ENCODE measurements around the gene TCERG1L.

The TCERG1L gene

DNA sequence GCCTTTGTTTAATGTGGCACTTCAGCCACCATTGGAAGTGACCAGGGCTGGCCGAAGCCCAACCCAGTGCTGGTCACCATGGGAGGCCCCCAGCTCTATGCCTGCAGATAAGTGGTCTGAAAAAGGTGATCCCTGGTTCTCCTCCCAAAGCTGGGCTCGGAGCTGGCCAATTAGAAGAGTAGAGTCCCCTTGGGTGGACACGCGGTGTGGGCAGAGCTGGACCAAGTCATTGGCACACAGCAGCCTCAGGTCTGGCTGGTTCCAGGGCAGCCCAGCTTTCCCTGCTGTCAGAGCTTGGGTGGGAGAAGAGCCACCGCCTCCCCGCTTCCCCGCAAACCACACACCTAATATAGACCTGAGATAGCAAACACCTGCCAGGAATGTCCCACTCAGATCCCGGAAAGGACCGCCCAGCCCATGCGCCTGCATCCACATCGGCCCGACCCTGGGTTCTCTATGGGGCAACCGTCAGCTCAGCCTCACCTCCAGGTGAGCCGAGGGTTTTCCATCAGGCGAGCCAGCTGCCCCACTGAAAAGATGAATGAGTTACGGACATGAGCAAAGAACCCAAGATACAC is 84.3 kb downstream of the TCERG1L start:
- DNase-seq (ENCODE audit: low read depth), result no peak

DNA sequence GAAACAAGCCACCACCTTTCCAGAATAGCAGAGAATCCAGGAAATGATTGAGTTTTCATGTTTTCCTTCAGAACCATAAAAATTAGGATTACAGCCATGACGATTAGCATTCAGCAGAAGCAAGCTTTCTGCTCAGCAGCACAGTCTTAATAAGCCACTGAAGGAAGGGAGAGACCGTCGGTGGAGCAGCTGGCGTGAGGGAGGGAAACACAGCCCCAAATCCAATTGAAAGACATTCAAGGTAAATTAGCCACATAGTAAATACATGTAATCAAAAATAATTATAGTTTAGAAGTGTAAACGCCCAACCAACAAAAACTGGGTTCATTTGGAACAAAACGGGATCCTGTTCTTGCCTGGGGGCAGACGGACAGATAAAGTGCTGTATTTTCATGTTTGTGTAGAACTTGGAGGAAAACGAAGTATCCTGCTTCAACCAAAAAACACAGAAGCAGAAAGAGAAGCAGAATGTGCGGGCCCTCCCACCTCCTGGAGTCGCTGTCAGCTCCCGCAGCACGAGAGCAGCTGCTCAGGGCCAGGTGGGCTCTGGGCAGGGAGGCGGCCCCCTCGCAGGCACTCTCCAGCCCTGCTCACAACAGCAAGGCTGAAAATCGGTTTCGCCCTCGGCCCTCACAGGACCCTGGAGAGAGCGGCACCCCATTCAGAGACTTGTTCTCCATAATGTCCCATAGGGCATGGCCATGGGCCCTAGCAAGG is 84.9 kb downstream of the TCERG1L start:
- DNase-seq (ENCODE audit: low read depth), result no peak

DNA sequence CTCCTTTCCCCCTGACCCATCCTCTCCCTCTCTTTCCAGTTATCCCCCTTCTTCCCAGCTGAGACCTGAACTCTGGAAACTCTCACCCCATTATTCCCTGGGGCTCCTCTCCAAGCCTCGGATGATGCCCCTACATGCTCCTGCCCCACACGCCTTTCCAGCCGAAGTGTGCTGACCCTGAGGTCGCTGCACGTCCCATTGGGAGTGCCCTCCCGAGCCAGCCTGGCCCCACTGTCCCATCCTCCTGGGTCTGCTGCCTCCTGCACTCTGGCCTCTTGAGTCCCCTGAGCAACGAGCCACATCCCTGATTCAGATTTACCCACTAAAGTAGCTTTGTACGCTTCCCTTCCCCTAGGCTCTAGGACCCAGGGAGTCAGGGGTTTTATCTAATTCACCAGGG is 87.4 kb downstream of the TCERG1L start:
- DNase-seq (ENCODE audit: low read depth), result no peak

DNA sequence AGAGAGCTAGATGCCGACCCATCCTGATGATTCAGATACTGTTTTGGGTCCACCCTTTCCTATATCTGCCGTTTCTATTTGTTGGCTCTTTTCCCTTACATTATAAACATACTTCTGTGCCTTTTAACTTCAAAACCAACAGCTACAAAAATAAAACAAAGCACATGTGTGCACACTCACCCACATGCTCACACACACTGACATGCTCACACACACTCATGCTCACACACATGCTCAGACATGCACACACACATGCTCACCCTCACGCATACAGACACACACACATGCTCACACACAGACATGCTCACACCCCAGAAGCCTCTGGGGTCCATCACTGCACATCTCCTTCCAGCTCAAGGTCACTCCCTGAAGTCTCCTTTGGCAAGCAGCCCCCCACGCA is 88.1 kb downstream of the TCERG1L start:
- DNase-seq (ENCODE audit: low read depth), result no peak

DNA sequence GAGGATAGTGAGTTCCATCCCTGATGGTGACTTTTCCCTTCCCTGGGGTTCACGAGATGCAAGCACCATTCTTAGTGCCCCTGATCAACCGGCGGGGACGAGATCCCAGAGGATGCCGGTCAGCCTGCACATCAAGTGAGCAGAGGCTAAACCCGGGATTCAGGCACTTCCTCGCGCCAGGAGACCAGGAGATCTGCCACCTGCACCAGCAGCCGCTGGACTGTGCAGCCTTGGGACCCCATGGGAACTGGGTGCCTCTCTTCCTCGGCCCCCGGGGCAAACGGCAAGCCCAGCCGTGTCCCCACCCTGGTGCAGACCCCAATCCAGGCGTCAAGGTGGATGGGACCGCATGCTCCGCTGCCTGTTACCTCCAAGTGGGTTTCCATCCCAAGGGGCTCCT is 88.5 kb downstream of the TCERG1L start:
- DNase-seq (ENCODE audit: low read depth), result no peak

DNA sequence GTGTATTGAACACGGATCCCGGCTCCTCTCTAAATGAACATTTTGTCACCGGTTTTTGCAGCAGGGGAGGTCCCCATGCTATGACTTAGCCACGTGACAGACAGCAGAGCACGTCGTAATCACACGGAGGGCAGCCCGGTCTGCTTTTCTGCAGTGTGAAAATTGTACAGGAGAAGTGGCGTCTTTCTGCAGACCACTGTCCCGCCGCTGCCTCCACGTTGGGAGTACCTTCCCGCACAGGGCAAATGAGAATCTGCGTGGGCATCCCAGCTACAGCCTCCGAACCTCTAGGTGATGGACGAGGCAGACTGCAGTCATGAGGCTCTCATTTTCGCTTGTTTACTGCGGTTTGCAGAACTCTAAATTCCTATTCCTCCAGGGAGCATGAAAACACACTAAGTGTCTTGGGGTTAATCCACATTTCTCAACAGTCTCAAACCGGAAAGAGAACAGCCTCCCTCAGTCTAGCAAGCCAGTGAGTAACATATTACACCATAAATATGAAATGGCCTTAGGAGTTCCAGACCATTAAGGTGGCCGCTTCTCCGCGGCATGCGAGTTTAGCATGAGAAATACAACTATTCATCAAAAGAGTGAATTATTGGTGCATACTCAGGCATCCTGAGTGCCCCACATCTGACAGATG is 89.8 kb downstream of the TCERG1L start:
- DNase-seq (ENCODE audit: low read depth), result no peak

DNA sequence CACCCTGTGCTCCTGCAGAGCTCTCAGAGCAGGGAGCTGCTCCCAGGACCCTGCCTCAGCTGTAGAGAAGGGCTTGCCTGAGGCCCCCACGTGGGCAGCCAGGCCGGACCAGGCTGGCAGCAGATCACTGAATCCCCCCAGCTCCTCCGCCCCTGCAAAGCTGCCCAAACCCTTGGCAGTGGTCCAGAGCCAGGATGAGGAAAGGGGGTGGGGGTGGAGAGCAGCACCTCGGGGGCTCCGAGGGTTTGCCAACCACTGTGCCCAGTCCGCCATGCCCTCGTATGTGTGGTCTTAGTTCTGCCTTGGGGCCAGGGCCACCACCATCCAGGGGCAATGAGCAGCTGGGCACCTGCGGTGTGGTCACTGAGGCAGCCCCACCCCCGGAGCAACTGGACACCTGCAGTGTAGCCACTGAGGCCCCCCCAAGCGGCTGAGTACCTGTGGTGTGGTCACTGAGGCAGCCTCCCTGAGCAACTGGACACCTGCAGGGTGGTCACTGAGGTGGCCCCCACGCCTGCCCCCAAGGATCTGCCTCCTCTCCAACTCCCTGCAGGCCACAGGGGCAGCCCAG is 90.8 kb downstream of the TCERG1L start:
- DNase-seq (ENCODE audit: low read depth), result no peak

DNA sequence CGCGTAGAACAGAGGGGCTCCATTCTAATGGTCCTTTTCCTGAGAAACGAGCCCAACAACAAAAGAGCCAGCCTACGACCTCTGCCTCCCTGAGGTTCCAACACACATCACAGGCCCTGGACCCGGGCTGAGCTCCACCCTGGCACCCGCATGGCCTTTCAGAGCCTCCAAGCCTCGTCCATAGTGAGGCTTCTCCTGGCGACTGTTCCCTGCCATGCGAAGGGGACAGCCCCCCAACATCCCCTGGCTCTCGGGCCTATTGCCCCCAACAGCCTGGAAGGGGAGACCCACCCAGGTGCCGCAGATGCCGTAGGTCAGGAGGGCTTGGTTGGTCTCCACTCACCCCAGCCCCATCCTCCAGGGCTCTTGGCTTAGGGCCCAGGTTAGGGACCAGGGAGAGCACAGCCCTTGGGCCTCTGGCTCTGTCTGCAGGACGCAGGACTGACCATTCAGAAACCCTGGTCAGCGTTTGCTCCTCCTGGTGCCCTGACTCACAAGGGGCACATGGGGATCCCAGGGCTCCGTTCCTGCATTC is 91.5 kb downstream of the TCERG1L start:
- no peak for DNase-seq (ENCODE audit: low read depth)

DNA sequence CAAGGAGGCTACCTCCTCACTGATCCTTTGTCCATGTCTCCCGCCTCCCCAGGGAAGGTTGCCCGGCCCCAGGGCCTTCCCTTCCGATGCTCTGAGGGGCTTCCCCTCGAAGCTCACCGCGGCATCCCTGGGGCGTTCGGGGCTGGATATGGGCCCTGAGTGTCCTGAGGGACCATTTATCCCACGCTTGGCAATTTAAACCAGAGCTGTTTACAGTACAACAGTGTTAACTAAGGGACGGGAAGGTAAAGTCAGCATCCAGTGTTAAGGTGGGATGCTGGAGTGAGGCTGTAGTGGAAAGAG is 92.0 kb downstream of the TCERG1L start:
- DNase-seq (ENCODE audit: low read depth), result no peak

DNA sequence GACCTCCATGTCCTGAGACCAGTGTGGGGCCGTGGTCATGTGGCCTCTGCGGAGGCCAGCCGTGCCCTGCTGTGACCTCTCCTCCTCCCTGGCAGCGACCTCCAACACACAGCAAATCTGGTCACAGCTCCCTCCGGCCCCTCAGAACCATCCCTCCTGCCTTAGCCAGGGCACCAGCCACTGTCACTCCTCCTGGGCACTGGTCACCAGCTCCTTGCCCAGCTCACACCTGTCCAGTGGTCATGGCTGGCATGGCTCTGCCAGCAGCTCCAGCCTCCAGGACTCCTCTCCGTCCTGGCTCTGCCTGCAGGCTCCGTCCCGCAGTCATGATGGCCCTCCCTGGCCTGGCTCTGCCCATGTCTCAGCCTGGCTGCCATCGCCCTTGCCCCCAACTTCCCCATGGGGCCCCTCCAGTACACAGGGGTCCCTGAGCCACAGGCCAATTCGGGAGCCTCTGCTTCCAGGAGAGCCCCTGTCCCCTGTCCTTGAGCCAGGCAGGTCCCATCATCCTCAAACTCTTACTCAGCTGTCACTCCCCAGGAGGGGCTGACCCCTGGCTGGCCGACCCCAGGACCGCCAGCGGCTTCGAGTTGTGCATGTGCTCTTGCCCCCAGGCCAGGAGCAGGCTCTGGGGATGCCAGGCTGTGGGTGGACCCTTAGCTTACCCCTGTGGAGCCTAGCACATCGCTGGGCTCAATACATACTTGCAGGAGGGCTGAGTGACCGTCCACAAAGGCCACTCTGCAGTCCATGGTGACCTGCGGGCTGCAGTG is 92.5 kb downstream of the TCERG1L start:
- DNase-seq (ENCODE audit: low read depth), result no peak

DNA sequence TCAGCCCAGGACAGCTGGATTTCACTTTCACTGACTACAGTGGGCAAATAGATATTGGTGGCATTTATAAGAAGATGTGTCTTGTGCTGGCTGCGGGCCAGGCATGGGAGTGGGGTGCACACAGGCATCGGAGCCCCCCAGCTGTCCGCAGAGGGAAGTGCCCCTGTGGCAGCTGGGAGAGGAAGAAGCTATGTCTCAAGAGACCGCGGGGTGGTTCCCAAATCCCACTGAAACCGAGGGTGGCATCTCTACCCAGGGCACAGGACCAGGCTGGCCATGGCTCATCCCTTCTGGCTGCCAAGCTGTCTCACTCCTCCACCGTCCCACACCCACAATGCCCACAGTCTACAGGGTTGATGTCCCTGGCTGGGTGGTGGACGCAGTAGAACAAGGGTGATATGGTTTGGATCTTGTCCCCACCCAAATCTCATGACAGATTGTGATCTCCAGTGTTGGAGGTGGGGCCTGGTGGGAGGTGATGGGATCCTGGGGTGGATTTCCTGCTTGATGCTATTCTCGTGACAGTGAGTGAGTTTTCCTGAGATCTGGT is 94.8 kb downstream of the TCERG1L start:
- no peak for DNase-seq (ENCODE audit: low read depth)

DNA sequence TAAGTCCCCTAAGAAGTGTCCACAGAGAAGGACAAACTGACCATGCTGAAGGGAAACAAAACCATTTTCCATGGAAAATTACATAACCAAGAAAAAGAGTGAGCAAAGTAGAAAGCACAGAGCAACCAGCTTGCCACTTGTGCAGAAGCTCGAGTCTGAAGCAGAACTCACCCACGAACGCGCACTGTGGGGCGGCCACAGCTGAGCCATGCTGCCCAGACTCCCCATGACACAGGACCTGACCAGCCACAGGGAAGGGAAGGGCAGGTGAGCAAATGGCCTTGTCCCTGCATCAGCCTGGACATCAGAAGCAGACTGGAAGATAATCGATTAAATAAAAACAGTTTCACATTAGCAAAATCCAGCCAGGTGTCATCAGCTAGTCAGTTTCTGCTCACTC is 95.7 kb downstream of the TCERG1L start:
- DNase-seq (ENCODE audit: low read depth), result no peak

DNA sequence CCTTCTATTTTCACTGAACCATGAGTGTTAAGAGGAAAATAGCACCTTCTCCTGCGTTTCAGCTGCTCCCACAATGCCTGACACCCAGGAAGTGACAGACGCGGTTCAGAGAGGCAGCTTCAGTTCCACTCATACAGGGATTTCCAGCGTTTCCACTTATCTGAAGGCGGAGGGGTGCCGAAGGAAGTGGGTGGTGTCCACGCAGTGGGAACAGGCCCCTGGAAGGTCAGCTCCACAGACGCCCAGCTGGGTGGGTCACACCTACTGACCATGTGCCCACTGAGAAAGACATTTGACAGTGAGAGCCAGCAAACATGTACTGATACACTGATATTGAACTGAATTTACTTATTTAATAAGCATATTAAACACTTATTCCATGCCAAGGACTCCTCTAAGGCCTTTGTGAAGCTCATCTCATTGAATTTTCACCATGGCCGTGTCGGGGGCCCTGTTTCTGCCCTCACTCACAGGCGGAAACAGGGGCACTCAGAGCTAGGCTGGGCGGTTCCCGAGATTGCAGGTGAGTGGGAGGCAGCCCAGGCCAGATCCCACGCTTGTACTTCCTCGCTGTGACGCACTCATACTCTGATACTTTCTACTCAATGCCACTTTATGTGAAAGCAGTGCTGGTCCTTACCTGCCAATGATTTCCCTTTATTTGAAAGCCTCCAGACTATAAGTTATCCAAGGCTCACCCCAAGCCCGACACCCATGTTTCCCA is 96.8 kb downstream of the TCERG1L start:
- DNase-seq (ENCODE audit: low read depth), result no peak

DNA sequence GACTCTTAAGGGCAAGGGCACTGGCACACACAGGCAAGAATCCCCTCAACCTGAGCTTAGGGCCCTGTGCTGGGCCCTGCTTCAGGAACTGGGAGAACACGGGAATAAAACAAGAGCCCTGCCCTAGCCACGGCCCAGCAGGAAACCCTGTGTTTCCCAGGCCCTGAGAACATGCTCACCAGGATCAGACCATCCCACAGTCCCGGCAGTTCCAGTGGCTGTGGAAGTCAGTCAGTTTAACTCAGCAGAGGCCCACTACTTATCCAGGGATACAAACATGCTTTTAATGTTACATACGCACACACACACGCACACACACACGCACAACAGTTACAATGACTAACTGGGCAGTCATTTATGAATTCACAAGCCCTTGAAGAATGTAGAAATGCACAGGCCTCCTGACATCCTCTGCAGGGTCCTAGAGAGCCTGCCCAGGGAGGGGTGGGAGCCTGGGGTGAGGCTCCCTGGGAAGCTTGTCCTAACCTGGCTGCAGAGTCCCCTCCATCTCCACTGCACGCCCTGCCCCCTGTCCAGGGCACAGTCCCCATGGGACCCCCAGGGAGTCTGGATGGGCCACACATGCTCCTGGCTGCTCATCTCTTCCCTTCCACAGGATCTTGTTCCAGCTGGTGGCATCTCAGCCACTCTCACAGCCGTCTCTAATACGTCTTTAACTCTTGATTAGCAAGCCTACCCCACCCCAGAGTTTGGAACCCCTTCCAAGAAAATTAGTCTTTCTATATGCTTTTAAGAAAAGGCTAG is 97.6 kb downstream of the TCERG1L start:
- no peak for DNase-seq (ENCODE audit: low read depth)

DNA sequence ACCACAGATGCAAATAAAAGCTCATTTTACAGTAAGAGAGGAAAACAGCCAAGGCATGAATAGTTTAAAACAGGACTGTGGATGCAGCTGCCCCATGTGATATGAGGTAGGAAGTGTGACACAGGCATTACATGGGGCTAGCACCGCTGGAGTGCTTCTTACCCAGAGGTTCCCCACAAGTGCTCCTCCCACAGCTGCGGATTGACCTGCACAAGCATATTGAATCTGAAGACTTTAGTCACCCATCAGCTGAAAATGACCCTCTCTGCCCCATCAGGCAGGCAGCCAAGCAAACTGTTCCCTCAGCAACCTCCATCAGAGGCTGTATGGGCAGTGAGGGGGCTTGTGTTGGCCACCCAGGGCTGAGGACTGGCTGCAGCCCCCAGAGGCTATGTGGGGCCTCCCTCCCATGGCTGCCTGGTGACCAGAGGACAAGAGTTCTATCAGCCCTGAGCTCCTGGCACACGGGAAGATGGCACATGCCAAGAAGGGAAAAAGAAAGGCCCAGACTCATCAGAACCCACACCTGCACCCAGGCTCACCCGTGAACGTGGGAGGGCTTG is 98.7 kb downstream of the TCERG1L start:
- DNase-seq (ENCODE audit: low read depth), result no peak

DNA sequence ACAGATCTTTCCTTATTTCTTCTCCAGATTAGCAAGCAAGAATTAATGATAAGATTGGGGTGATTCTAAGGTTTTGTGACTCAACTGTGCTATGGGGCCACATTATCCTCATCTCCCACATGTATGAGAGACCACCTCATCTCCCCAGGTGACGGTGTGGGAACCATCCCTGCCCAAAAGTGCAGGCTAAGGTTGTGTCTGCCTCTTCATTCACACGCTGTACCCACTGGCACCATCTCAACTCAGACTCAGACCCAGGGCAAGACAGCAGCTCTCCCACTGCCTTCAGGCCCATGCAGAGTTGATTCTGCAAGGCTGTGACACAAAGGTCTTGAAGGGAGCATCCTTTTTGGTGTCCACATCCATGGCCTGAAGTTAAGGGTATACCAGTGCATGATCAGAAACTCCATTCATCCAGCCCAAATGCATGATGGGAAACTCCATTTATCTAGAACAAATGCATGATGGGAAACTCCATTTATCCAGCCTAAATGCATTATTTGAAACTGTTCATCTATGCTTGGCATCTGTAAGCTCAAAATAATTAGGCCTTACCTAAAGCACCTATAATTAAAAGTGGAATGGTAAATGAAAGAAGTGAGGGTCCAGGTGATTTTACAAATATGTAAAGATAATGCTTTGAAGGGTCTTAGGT is 99.4 kb downstream of the TCERG1L start:
- no peak for DNase-seq (ENCODE audit: low read depth)

DNA sequence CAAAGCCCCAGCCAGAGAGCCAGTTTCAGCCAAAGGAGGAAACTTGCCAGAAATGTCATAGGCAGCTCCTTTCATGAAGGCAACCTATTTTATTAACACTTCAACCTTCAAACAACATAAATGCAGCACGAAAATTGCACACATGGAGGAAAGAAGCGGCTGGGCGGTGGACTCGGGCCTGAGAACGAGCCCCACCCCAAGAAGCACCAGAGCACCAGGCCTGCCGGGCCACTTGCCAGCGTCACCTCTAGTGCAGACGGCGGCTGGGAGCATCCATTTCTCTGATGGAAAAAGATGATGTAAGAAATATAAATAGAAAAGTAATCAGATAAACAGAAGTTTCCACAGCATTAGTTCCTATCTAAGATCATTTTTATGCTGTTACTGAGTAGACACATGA is 100.0 kb downstream of the TCERG1L start:
- no peak for DNase-seq (ENCODE audit: low read depth)

DNA sequence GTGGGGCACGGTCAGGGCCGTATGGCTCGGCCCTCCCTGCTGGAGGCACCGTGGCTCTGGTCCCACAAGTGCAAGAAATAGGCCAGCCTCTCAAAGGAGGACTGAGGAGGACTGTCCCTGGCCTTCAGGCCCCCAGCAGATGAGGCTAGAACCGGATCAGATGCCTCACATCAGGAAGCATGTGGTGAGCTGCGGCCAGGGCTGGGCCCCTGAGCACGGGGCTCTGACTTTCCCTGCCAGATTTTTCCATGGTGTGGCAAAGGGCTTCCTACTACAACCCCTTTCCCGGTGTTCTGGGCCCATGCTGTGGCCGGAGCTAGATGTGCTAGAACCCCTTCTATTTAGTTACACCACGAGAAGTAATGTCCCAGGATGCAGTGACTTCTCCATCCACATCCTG is 100.4 kb downstream of the TCERG1L start:
- no peak for DNase-seq (ENCODE audit: low read depth)

DNA sequence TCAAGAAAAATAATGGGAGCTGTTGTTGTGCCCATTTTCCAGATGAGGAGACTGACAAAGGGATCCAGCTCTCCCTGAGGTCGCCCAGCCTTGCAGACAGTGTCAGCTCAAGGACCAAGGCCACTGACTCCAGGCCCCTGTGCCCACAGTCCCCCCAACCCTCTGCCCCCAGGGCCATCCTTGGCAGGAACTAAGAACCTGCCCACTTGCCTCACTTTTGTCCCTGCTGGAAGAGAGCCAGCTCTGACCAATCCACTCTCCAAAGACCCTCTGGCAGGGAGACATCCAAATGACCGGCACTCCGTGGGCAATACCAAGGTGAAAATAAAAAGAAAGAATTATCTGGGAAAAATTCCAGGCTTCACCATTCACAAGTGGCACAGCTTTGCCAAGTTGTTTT is 101.3 kb downstream of the TCERG1L start:
- DNase-seq (ENCODE audit: low read depth), result no peak

Measured in CMK (cell line).